ENCODE measurements around the gene USH1C.

DNA sequence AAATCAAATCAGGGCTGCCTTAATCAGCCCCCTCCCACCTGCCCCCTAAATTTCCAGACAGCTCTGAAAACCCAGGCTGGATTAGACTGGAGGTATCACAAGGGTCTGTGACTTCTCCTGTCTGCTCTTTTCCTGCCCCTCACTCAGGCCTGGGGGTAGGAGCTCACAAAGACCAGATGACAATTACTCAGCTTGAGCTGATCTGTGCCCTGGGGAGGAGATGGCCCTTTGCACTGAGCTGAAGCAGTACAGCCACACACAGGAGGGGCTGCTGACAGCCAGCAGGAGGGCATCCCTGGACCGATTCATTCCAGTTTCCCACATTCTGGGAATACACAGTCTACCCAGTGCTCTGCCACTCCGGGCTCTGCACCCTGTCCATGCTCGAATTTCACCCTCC lies 71.7 kb downstream of the USH1C start:
- TF ChIP-seq, protein P1, sequence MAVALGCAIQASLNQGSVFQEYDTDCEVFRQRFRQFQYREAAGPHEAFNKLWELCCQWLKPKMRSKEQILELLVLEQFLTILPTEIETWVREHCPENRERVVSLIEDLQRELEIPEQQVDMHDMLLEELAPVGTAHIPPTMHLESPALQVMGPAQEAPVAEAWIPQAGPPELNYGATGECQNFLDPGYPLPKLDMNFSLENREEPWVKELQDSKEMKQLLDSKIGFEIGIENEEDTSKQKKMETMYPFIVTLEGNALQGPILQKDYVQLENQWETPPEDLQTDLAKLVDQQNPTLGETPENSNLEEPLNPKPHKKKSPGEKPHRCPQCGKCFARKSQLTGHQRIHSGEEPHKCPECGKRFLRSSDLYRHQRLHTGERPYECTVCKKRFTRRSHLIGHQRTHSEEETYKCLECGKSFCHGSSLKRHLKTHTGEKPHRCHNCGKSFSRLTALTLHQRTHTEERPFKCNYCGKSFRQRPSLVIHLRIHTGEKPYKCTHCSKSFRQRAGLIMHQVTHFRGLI (tag by site-specific recombination; IDR thresholded peaks at IDR 0.05) = no peak
- TF ChIP-seq, protein P2, sequence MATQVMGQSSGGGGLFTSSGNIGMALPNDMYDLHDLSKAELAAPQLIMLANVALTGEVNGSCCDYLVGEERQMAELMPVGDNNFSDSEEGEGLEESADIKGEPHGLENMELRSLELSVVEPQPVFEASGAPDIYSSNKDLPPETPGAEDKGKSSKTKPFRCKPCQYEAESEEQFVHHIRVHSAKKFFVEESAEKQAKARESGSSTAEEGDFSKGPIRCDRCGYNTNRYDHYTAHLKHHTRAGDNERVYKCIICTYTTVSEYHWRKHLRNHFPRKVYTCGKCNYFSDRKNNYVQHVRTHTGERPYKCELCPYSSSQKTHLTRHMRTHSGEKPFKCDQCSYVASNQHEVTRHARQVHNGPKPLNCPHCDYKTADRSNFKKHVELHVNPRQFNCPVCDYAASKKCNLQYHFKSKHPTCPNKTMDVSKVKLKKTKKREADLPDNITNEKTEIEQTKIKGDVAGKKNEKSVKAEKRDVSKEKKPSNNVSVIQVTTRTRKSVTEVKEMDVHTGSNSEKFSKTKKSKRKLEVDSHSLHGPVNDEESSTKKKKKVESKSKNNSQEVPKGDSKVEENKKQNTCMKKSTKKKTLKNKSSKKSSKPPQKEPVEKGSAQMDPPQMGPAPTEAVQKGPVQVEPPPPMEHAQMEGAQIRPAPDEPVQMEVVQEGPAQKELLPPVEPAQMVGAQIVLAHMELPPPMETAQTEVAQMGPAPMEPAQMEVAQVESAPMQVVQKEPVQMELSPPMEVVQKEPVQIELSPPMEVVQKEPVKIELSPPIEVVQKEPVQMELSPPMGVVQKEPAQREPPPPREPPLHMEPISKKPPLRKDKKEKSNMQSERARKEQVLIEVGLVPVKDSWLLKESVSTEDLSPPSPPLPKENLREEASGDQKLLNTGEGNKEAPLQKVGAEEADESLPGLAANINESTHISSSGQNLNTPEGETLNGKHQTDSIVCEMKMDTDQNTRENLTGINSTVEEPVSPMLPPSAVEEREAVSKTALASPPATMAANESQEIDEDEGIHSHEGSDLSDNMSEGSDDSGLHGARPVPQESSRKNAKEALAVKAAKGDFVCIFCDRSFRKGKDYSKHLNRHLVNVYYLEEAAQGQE (tag by site-specific recombination; IDR thresholded peaks at IDR 0.05) = no peak
- TF ChIP-seq, protein P3, sequence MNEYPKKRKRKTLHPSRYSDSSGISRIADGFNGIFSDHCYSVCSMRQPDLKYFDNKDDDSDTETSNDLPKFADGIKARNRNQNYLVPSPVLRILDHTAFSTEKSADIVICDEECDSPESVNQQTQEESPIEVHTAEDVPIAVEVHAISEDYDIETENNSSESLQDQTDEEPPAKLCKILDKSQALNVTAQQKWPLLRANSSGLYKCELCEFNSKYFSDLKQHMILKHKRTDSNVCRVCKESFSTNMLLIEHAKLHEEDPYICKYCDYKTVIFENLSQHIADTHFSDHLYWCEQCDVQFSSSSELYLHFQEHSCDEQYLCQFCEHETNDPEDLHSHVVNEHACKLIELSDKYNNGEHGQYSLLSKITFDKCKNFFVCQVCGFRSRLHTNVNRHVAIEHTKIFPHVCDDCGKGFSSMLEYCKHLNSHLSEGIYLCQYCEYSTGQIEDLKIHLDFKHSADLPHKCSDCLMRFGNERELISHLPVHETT (tag by site-specific recombination; IDR thresholded peaks at IDR 0.05) = no peak
